ENCODE measurements around the gene MICU2. TPM values are rescaled to one million over a fixed set of nuclear protein-coding genes. Genes with fewer than 3 reads are reported as not detected.
A peak's percentile ranks its signal among the peaks of the same experiment; 100 is the strongest.

MICU2 gene
- total and polyA plus RNA-seq, 2 of the 13 experiments (the other 11 are each of a cell fraction or from before 2014, with no cell fraction given) = 31.7 to 42.4 TPM

DNA sequence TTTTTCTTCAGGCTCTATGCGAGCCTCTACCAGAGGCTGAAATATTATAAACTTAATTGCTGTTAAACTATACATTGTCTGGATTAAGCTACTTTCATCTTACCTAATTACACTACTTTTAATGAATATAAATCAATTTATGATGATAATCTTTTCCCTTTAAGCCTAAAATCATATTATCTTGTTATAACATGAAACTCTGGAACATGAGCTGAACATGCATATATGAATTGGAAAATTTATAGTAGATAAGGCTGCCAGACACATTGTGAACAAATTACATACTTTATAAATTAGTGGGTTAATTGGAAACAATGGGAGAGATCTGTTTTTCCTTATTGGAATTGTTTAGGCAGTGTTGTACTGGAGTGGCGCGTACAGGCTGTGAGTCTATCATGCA, 99.6 kb downstream of the MICU2 start (continued):
- TF ChIP-seq POLR2A (IDR thresholded peaks at IDR 0.05; ENCODE audit: insufficient read depth in 1 of 2, low read depth in 2 of 2, low read length in 2 of 2) (no peak), TOPORS (CRISPR knock-in tag; IDR thresholded peaks at IDR 0.05) (no peak), SETDB1 (CRISPR knock-in tag; IDR thresholded peaks at IDR 0.05; ENCODE audit: borderline replicate concordance) (no peak), KDM1A (CRISPR knock-in tag; IDR thresholded peaks at IDR 0.05) (no peak), ZNF10 (CRISPR knock-in tag; IDR thresholded peaks at IDR 0.05; ENCODE audit: borderline replicate concordance, low read depth) (no peak), AKAP8 (CRISPR knock-in tag; IDR thresholded peaks at IDR 0.05) (no peak), XRCC5 (optimal IDR thresholded peaks at IDR 0.05; ENCODE audit: low read length) (no peak), NFE2 (CRISPR knock-in tag; IDR thresholded peaks at IDR 0.05) (no peak)
- TF ChIP-seq, protein P1, sequence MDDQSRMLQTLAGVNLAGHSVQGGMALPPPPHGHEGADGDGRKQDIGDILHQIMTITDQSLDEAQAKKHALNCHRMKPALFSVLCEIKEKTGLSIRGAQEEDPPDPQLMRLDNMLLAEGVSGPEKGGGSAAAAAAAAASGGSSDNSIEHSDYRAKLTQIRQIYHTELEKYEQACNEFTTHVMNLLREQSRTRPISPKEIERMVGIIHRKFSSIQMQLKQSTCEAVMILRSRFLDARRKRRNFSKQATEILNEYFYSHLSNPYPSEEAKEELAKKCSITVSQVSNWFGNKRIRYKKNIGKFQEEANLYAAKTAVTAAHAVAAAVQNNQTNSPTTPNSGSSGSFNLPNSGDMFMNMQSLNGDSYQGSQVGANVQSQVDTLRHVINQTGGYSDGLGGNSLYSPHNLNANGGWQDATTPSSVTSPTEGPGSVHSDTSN (CRISPR knock-in tag; IDR thresholded peaks at IDR 0.05; ENCODE audit: borderline replicate concordance) = no peak
- TF ChIP-seq, protein P2, sequence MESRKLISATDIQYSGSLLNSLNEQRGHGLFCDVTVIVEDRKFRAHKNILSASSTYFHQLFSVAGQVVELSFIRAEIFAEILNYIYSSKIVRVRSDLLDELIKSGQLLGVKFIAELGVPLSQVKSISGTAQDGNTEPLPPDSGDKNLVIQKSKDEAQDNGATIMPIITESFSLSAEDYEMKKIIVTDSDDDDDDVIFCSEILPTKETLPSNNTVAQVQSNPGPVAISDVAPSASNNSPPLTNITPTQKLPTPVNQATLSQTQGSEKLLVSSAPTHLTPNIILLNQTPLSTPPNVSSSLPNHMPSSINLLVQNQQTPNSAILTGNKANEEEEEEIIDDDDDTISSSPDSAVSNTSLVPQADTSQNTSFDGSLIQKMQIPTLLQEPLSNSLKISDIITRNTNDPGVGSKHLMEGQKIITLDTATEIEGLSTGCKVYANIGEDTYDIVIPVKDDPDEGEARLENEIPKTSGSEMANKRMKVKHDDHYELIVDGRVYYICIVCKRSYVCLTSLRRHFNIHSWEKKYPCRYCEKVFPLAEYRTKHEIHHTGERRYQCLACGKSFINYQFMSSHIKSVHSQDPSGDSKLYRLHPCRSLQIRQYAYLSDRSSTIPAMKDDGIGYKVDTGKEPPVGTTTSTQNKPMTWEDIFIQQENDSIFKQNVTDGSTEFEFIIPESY (CRISPR knock-in tag; IDR thresholded peaks at IDR 0.05) = no peak
- TF ChIP-seq, protein P3, sequence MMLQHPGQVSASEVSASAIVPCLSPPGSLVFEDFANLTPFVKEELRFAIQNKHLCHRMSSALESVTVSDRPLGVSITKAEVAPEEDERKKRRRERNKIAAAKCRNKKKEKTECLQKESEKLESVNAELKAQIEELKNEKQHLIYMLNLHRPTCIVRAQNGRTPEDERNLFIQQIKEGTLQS (CRISPR knock-in tag; IDR thresholded peaks at IDR 0.05) = no peak

DNA sequence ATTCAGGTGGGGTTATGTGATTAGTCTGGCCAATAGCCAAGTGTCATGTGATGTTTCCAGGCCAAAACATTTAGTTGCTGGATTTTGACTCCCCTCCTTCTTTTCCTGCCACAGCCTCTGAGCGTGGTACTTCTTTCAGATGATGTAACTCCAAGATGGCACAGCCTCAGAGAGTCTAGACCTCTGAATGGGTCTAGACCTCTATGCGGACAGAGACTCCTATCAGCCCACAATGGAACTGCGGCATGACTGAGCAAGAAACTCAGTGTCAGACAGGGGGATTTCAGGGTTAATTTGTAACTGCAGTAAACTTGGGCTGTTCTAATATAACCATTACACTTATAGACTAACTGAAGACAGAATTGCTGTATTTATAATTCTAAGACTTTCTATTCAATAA, 102.3 kb downstream of the MICU2 start:
- ChIA-PET POLR2A (no interaction called here), CTCF (ENCODE audit: low intra/inter-chr PET ratio, low total read pairs) (no interaction called here)
- no peak overlapping the region for H3K4me2 ChIP-seq (ENCODE audit: low read depth, low read length)
- H3K4me3 ChIP-seq (replicated peaks in 1 of 3; ENCODE audit: insufficient read depth in 1 of 3, low read depth in 2 of 3, low read length in 3 of 3) = no peak overlapping the region
- intact Hi-C loops (cut with micrococcal nuclease; ENCODE audit: unreplicated experiment) = no loop called here
- no peak overlapping the region for H3K9ac ChIP-seq (ENCODE audit: insufficient read depth, low read depth, low read length)
- in situ Hi-C loops (cut with HindIII; ENCODE audit: extremely low pct_ligation_motif_present, low pct_unique_long_range_greater_than_20kb) = no loop called here
- H4K20me1 ChIP-seq (ENCODE audit: insufficient read depth, low read length) = no peaks in the 10 kb centered on the region
- H2AFZ ChIP-seq (ENCODE audit: low read length) = no peak overlapping the region
- no peaks in the 10 kb centered on the region for H3K9me3 ChIP-seq (ENCODE audit: low read length)
- H3K27me3 ChIP-seq (ENCODE audit: control insufficient read depth in 1 of 2, insufficient read depth in 2 of 2, low read length in 2 of 2) = no peaks in the 10 kb centered on the region
- TF ChIP-seq ZBTB8A (CRISPR knock-in tag; IDR thresholded peaks at IDR 0.05; ENCODE audit: borderline replicate concordance, low read depth) (no peak), ZNF652 (CRISPR knock-in tag; IDR thresholded peaks at IDR 0.05; ENCODE audit: borderline replicate concordance, low read depth) (peak; percentile 27; the same call in 1 of the 2 replicates)
- H3K4me1 ChIP-seq (ENCODE audit: insufficient read depth, low read length) = 0 out of 2 replicates have a peak, but pooled peaks cover 5% of the 10 kb centered on the region
- peaks cover 2 to 5% of the 10 kb centered on the region in 2 experiments; a peak in 2 of 5 replicates for H3K36me3 ChIP-seq (replicated peaks in 1 of 2; ENCODE audit: control insufficient read depth in 1 of 2, insufficient read depth in 2 of 2, low read length in 2 of 2)
- no peaks in the 10 kb centered on the region for H3K79me2 ChIP-seq (ENCODE audit: insufficient read depth, low read length)
- no peak overlapping the region for H3K27ac ChIP-seq (ENCODE audit: extremely low read length, insufficient read depth, low read length)
- peak; percentile 34; the same call in 2 of the 3 replicates for ATAC-seq
- no TSS peak for BruUV-seq (replicated peaks)
- peak; percentile 10 for DNase-seq (ENCODE audit: low spot score)
- 98% methylated on average over 3 of the region's 3 CpGs for WGBS (ENCODE audit: low lambda C conversion rate)
- FAIRE-seq = no peak

Measured in HepG2 (cell line).